ENCODE measurements around the gene CDR2L.

The CDR2L gene

DNA sequence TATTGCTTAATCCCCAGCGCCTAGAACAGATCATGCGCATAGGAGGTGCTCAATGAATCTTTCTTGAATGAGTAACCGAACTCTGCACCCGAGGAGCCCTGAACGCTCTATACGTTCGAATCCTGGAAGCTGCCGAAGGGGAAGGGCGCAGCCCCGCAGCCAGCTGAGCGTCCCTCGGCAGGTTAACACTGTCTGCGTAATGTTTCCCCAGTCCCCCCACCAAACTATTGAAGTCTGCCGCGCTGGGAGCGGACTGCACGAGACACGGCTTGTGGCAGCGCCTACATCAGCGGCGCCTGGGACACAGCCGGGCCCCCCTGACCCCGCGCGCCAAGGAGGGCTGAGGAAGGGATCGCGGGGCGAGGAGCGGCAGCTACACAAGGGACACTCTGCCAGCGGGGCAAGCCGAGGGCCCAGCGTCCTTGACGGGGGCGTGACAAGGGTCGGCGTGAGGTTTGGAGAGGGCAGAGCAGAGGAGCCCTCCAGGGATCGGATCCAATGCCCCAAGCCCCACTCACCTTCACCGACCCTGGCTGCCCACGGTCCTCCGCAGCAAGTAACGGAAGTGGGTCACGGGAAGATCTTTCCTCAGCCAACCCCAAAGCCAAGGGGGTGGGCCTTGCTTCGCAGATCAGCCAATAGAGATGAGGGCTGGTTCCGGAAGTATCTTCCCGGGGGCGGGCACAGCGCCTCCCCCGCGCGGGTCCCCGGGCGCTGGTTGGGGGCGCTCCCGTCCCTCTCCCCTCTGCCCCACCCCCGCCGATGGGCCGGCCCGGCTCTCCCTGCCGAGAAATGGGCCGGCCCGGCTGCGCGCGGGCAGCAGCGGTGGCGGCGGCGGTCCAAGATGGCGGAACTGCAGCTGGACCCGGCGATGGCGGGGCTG lies 59.2 kb downstream of the CDR2L start, which contains the start of the genes ATP5PD and KCTD2:
Gene ATP5PD (minus strand): TSS at position 563 of the 883 bp plus-strand sequence. CDS start 4,319 bp downstream, outside the sequence.
Gene KCTD2 (plus strand): TSS at position 819 of the 883 bp plus-strand sequence. CDS start 26 bp downstream, at position 845.
- DNase-seq: peak; percentile 95

GRCh38 chr17:75047398-75048098 lies 60.1 kb downstream of the CDR2L start:
- peak; percentile 26 for DNase-seq

DNA sequence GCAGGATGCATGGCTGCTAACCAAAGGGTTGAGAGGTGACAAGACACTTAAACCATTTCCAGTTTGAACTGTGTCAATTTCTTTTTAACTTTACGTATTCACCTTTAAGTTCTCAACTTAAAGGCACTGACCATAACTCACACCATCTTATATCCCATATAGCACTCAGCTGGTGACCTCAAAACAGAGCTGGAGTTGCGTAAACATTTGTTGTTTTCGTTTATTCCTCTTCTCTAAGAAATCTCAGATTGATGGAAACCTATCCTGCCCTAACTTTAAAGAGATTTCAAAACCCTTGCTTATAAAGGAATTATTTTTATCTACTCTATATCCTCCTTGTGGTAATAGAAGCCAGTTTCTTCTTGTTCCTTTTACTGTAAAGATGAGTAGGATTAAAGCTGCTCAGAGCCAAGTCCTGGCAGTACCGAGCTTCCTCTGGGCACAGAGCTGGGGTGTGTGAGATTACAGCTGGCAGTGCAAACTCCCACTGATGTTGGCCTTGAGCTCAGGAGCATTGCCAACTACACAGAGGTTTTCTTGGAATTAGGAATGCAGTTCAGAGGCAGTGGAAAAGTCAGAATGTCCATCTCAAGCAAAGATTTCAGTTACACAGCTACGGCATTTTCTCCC lies 60.9 kb downstream of the CDR2L start:
- DNase-seq: no peak

DNA sequence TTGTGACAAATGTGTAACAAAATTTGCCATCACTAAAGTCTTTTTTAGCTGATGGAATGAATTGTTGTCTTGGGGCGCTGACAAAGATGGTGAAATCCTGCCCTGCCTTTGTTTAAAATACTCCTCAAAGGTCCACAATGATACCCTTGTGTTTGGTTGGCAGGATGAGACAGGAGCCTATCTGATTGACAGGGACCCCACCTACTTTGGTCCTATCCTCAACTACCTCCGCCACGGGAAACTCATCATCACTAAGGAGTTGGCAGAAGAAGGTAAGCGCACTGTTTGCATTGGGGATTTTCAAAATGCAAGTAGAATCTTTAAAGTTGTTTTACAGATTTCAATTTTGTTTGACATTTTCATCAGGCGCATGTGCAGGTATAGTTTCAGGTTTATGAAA lies 61.6 kb downstream of the CDR2L start:
- no peak for DNase-seq

DNA sequence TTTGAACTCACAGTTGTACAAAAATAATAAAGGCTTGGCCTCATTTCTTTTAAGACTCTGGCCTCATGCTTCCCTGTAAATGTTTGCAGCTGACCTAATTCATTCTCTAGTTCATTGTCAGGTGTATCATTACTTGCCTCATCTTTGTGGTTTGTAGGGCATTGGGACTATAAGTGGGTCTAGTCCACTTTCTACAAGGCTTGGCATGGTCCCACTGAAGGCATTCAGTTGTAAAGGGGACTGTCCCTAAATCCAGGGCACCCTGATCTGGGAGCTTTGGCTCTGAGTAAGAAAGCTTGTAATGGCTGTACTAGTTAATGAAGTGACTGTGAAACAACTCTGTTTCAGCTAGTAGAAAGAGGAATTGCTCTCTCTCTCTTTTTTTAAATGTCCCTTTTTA lies 62.3 kb downstream of the CDR2L start:
- no peak for DNase-seq

DNA sequence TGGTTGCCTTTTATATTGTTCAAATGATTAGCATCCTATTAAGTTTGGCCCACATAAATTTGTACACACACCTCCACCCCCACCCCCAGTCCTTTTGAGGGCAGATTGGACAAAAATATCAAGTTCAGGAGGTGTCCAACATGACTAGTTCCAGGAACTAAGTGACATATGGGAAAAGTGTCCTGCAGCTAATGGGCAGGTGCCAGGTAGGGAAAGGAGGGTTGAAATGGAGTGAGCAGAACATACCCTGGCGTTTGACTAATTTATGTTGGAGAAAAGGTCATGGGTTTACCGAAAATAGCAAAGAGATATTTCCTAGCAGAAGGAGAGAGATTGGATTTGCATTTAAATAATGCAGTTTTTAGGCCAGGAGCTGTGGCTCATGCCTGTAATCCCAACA lies 64.5 kb downstream of the CDR2L start:
- no peak for DNase-seq
